Vagina (tissue), 2 donors: ENCODE data around the gene BUB1B. TPM values are rescaled to one million over a fixed set of nuclear protein-coding genes. Genes with fewer than 3 reads are reported as not detected.

ENCODE experiments used
- DNase-seq, 2 donors: peaks; one replicate each; pipeline ENCODE4 v3.0.0-alpha.2; 2017; ENCODE audit errors: extremely low spot score in 2 of 2
- H3K27ac ChIP-seq: fragments of 200-600 bp; sonication (generic); one replicate; pipeline ENCODE4 v1.5.1; 2019
- H3K27me3 ChIP-seq: fragments of 200-600 bp; sonication (generic); one replicate; pipeline ENCODE4 v1.5.1; 2019
- H3K36me3 ChIP-seq, 2 donors: fragments of 200-600 bp; sonication (generic); one replicate each; pipeline ENCODE4 v1.5.1; 2017 to 2019
- H3K4me1 ChIP-seq: fragments of 200-600 bp; sonication (generic); one replicate; pipeline ENCODE4 v1.5.1; 2019
- H3K4me3 ChIP-seq, 2 donors: fragments of 200-600 bp; sonication (generic); 1 replicate in 1 of 2; 2 replicates in 1 of 2; pipeline ENCODE4 v1.5.1; 2016 to 2019
- H3K9me3 ChIP-seq: fragments of 200-600 bp; sonication (generic); one replicate; pipeline ENCODE4 v1.5.1; 2019
- CTCF ChIP-seq, 3 experiments: fragments of 450-650 bp in 2 of 3; fragments of 200-600 bp in 1 of 3; sonication (generic) in 1 of 3; IDR thresholded peaks; one replicate each; pipeline ENCODE4 v1.5.1; 2017 to 2019; ENCODE audit warnings: antibody characterized with exemption in 3 of 3, mild to moderate bottlenecking in 2 of 3, moderate library complexity in 2 of 3
- POLR2A ChIP-seq, 2 donors: fragments of 450-650 bp; IDR thresholded peaks; one replicate each; pipeline ENCODE4 v1.6.1; 2017; ENCODE audit warnings: antibody characterized with exemption in 2 of 2, mild to moderate bottlenecking in 2 of 2, moderate library complexity in 2 of 2
- POLR2AphosphoS5 ChIP-seq, 2 donors: sonication (generic); formaldehyde crosslinking; IDR thresholded peaks; one replicate each; pipeline ENCODE4 v1.9.0; 2017; ENCODE audit warnings: antibody characterized with exemption in 2 of 2, mild to moderate bottlenecking in 2 of 2, low read depth in 1 of 2; ENCODE audit not compliant: insufficient read depth in 1 of 2
- intact Hi-C: fragments of 100-400 bp; cut with DNase I; formaldehyde crosslinking; loops from one replicate; pipeline ENCODE4 v1.15.1; 2023
- total RNA-seq: library from RNA; depleted of rRNA; stranded (reverse); fragments of >200 nt; gene quantifications from one replicate; pipeline ENCODE4 v1.2.3, GENCODE V29; 2016

BUB1B gene
- total RNA-seq, 1 donor from 2014 or later: 5.6 TPM

DNA sequence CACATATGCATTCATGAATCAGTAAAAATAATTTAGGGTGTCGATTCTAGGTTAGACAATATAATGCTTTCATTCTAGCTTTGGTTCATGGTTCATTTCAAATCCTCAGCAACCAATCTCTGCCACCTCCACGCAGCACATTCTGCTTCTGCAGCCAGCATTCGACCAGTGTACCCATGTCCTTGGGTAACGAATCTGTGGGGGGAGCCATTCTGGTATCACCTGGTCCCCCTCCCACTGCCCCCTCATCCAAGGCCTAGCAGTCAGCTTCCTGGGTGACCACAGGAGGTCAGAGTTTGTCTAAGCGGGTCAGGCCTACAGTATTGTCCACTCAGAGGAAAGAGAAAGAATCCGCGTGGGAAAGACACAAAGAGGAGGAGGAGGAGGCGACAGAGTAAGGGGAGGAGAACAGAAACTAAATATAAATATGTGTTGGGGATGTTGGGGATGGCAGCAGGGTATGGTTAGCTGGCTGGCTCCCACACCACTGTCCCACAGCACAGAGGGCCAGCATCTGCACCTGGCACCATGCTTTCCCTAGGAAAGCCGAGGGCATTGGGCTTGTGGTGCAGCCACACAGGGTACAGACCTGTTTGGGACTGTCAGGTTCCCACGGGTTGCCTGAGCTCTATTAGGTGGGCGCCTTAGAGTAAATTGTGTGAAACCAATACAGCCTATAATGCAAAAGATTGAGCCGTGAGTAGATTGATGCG, 90.1 kb downstream of the BUB1B start:
- TF ChIP-seq POLR2A (IDR thresholded peaks at IDR 0.05) (no peak), CTCF (IDR thresholded peaks at IDR 0.05) (no peak), POLR2AphosphoS5 (IDR thresholded peaks at IDR 0.05; ENCODE audit: insufficient read depth in 1 of 2, low read depth in 1 of 2) (no peak)
- intact Hi-C loops: no loop called here
- H3K27ac ChIP-seq: no peak overlapping the region
- DNase-seq: no peak
- H3K4me1 ChIP-seq: peaks cover 54% of the 10 kb centered on the region
- no peaks in the 10 kb centered on the region for H3K27me3 ChIP-seq
- no peaks in the 10 kb centered on the region for H3K36me3 ChIP-seq
- H3K4me3 ChIP-seq: no peak overlapping the region
- H3K9me3 ChIP-seq: no peaks in the 10 kb centered on the region

- Histone ChIP-seq H3K27me3 (no peaks in the 10 kb centered on the region), H3K27ac (peak overlapping the region; percentile 61), H3K4me3 (peak overlapping the region in 1 of 2 donors; percentile 57), H3K4me1 (peaks cover 50% of the 10 kb centered on the region), H3K9me3 (no peaks in the 10 kb centered on the region), H3K36me3 (no peaks in the 10 kb centered on the region)
- TF ChIP-seq POLR2A (IDR thresholded peaks at IDR 0.05) (no peak), POLR2AphosphoS5 (IDR thresholded peaks at IDR 0.05; ENCODE audit: insufficient read depth in 1 of 2, low read depth in 1 of 2) (no peak), CTCF (IDR thresholded peaks at IDR 0.05) (no peak)
- DNase-seq: no peak
- intact Hi-C loops: no loop called here
Measured at GRCh38 chr15:40251486-40252140, 90.7 kb downstream of the BUB1B start.

- H3K36me3 ChIP-seq: no peaks in the 10 kb centered on the region
- intact Hi-C loops: no loop called here
- H3K4me3 ChIP-seq: peak overlapping the region; percentile 49 to 57
- H3K27ac ChIP-seq: peak overlapping the region; percentile 61
- no peaks in the 10 kb centered on the region for H3K27me3 ChIP-seq
- H3K9me3 ChIP-seq: no peaks in the 10 kb centered on the region
- DNase-seq: no peak
- TF ChIP-seq POLR2AphosphoS5 (IDR thresholded peaks at IDR 0.05; ENCODE audit: insufficient read depth in 1 of 2, low read depth in 1 of 2) (no peak), POLR2A (IDR thresholded peaks at IDR 0.05) (no peak), CTCF (IDR thresholded peaks at IDR 0.05) (no peak)
- H3K4me1 ChIP-seq: peaks cover 50% of the 10 kb centered on the region
Measured at GRCh38 chr15:40252141-40252437, 91.2 kb downstream of the BUB1B start.

DNA sequence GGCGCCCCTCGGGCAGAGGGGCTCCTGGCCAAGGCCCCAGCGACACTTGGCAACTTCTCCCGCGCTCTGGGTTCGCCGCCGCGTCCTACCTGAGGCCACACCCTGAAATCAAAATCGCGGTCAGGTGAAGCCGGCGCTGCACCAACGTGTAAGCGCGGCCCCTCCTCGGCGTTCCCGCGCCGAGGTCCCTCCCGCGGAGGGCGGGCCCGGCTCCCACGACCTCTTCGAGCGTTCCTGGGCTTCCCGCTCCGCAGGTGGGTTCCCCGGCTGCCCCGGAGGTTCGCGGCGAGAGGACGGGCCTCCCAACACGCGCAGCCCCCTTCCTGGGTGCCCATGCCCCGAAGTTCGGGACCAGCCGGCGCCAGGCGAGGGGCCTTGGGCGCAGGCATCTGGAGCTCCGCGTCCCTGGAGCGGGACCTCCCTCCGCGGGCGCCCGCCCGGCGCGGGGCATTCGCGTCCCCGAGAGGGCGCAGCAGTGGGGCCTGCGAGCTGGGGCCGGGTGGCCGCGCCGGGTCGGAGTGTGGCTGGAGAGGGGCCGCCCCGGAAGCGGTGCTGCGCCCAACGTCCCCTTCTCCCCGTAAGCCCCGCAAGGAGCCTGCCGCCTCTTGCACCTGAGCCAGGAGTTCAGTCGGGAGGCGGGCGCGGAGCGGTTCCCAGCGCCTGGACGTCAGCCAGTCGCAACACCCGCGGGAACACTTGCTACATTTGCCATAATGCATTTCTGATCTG, 91.7 kb downstream of the BUB1B start:
- Histone ChIP-seq H3K36me3 (no peaks in the 10 kb centered on the region), H3K9me3 (no peaks in the 10 kb centered on the region), H3K27ac (peak overlapping the region; percentile 61), H3K4me3 (peak overlapping the region; percentile 49 to 57), H3K27me3 (no peaks in the 10 kb centered on the region), H3K4me1 (peaks cover 50% of the 10 kb centered on the region)
- intact Hi-C loops: no loop called here
- DNase-seq: no peak
- no peak for TF ChIP-seq POLR2AphosphoS5 (IDR thresholded peaks at IDR 0.05; ENCODE audit: insufficient read depth in 1 of 2, low read depth in 1 of 2)
- no peak for TF ChIP-seq CTCF (IDR thresholded peaks at IDR 0.05)
- TF ChIP-seq POLR2A (IDR thresholded peaks at IDR 0.05): no peak
